Stimulated activated CD8-positive, alpha-beta memory T cell treated with anti-CD3 and anti-CD28 coated beads, Interleukin-7, amount 100 ng/mL, for 48 hours (primary cell): ENCODE results near the gene FTCDNL1.
A peak's percentile ranks its signal among the peaks of the same experiment; 100 is the strongest.

Experiments
- DNase-seq, 2 donors: peaks; one replicate each; pipeline ENCODE4 v3.0.0-alpha.2; 2020; ENCODE audit warnings: low read depth in 1 of 2; ENCODE audit errors: extremely low read depth in 1 of 2

The FTCDNL1 gene

GRCh38 chr2:199743415-199744120 is 107.4 kb downstream of the FTCDNL1 start:
- DNase-seq = no peak

GRCh38 chr2:199742884-199743283 is 108.1 kb downstream of the FTCDNL1 start:
- DNase-seq = no peak

DNA sequence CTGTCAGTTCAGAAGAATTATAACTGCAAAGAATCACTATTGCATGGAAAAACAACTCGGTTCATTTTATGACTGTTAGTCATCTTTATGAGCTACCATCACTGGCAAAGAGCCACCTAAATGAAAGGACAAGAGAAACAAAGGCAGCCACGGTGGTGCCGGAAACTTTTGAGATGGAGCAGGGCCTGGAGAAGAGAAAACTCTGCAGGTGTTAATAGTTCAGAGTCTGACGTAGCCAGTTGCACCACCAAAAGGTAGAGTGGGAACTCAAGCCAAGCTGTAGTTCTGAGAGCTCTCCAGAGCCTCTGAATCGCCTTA is 110.9 kb downstream of the FTCDNL1 start:
- DNase-seq = no peak

DNA sequence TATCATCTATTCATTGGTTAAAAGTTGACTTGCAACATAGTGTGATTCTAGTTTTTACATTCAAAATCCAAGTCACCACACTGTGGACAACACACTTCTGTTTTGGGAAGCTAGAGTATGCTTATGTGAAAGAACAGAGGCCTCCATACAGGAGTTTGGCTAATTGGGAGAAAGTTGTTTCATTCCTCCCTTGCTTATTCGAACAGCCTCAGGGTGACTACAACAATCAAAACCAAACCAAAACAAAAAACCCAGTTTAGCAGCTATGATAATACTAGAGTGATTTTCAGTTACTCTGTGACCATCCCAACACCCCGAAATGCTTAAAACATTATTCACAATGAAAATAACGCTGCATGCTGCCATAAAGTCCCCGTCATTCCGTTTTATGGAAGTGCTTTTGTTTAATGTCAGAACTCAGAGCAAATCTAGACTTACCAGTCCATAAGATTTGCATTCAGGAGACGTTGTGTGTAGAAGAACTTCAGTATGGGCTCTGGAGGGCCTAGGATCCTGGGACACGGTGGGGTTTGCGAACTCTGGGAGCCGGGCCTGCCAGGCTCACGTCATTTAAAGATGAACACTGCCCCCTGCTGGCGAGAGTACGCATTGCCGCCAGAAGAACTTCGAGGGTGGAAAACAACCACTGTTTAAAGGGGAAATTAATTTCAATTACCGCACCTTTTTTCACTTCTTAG is 111.4 kb downstream of the FTCDNL1 start:
- DNase-seq = peak; percentile 31 to 33

GRCh38 chr2:199738727-199739412 is 112.1 kb downstream of the FTCDNL1 start:
- DNase-seq = no peak

DNA sequence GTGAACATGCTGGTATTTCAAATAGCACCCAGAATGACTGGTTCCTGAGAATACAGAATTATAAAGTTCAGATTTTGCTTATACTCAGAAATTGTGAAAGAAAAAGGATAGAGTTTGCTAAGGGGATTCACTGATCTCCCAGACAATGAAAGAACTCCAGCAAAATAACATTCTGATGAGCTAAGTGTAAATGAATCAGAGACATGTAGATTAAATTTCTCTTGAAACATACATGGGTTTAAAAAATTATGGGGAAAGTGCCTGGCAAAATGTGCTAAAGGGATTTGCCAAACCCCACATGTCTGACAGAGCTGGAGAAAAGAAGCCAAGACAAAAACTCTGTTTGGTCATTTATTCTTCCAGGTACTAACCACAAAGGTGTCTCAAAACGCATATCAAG is 116.3 kb downstream of the FTCDNL1 start:
- DNase-seq = no peak

DNA sequence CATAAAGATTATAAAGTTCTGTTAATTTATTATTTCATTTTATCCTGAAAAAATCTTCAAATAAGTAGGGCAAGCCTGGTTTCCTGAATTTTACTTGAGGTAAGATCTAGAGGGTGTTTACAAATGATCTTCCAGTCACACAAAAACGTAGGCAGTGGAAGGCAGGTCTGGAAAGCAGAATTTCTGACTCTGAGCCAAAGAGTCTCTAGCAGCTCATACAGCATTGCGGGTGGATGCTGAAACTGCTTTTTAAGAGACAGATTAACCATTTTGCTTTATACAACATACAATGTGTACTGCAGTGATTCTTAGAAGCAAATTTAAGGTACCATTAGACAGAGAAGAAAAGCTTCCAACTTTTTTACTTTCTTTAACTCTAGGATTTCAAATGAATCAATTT is 117.0 kb downstream of the FTCDNL1 start:
- DNase-seq = no peak

- DNase-seq = no peak
These were observed 123.2 kb downstream of the FTCDNL1 start for GRCh38 chr2:199727801-199728200.

DNA sequence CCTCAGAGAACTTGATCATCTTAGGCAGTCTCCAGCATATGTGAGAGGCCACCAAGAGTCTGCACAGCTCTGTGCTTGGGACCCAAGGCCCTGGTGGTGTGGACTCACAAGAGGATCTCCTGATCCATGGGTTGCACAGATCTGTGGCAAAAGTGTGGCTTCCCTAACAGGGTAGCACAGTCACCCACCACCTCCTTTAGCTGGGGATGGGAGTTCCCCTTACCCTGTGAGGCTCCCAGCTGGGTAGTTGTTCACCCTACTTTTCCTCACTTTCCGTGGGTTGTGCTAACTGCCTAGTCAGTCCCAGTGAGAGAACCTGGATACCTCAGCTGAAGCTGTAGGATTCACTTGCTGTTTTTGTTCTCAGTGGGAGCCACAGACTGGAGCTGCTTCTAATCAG is 123.7 kb downstream of the FTCDNL1 start:
- no peak for DNase-seq

DNA sequence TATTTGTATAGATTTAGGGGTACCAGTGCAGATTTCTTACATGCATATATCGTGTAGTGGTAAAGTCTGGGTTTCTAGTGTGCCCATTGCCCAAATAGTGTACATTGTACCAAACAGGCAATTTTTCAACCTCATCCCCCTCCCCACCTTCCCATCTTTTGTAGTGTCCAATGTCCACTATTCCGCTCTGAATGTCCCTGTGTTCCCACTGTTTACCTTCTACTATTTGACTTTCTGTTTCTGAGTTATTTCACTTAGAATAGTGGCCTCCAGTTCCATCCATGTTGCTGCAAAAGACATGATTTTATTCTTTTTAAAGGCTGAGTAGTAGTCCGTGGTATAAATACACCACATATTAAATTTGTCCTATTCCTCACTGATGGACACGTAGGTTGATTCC is 132.9 kb downstream of the FTCDNL1 start:
- no peak for DNase-seq

DNA sequence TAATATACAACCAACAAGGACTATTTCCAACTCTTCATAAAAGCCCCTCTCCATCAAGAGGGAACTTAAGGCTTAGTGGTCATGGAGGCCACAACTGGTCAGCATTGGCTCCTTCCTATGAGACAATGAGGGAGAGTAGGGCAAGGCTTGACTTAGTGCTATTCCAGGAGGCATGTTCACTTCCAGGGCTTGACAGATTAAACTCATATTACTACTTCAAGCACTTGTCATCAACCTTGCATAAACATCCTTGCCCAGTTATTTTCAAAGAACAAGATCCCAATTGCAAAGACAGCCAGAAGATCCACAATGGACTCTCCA is 133.4 kb downstream of the FTCDNL1 start:
- no peak for DNase-seq

GRCh38 chr2:199716807-199717586 is 134.0 kb downstream of the FTCDNL1 start:
- no peak for DNase-seq

DNA sequence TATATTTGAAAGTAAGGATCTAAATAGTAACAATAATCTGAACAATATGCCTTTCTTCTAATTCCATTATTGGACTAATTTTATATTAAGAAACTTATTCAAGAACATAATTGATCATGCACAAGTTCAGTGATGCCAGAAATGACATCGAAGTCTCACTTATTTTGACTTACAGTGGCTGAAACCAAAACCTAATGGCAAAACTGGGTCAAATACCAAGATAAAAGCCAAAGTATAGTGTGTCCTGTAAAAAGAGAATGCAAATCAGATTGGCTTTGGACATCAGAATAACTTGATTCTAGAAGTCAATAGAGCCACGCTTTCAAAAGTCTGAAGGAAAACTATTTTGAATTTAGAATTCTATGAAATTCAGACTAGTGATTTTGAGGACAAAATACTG is 137.2 kb downstream of the FTCDNL1 start:
- DNase-seq = no peak

GRCh38 chr2:199710551-199710950 is 140.4 kb downstream of the FTCDNL1 start:
- DNase-seq = no peak
